Neuronal stem cell (in vitro differentiated cells): ENCODE results near the gene SRA1.

Experiments
- DNase-seq: peaks from one replicate; pipeline ENCODE4 v3.0.0-alpha.2; 2013; ENCODE audit warnings: low spot score
- H2AFZ ChIP-seq: one replicate; pipeline ENCODE4 v1.6.1; 2013; ENCODE audit warnings: mild to moderate bottlenecking, low read length, inconsistent platforms
- H2AK5ac ChIP-seq: 2 replicates; pipeline ENCODE4 v1.6.1; 2013; ENCODE audit warnings: low read depth, mild to moderate bottlenecking, inconsistent platforms, low read length, moderate library complexity, mixed read lengths
- H2BK120ac ChIP-seq: 2 replicates; pipeline ENCODE4 v1.6.1; 2013; ENCODE audit warnings: low read depth, mild to moderate bottlenecking, inconsistent platforms, low read length, moderate library complexity, mixed read lengths
- H2BK12ac ChIP-seq: one replicate; pipeline ENCODE4 v1.6.1; 2013; ENCODE audit warnings: low read length, inconsistent platforms
- H2BK15ac ChIP-seq: 2 replicates; pipeline ENCODE4 v1.6.1; 2013; ENCODE audit warnings: mild to moderate bottlenecking, low read length, inconsistent platforms, mixed read lengths
- H2BK5ac ChIP-seq: one replicate; pipeline ENCODE4 v1.6.1; 2013; ENCODE audit warnings: inconsistent platforms, mild to moderate bottlenecking, low read length, moderate library complexity
- H3K14ac ChIP-seq: one replicate; pipeline ENCODE4 v1.6.1; 2013; ENCODE audit warnings: low read length, inconsistent platforms
- H3K18ac ChIP-seq: 2 replicates; pipeline ENCODE4 v1.6.1; 2013; ENCODE audit warnings: low read length, inconsistent platforms
- H3K23ac ChIP-seq: 2 replicates; pipeline ENCODE4 v1.6.1; 2013; ENCODE audit warnings: low read depth, mild to moderate bottlenecking, mixed read lengths, low read length, inconsistent platforms; ENCODE audit not compliant: poor library complexity
- H3K27ac ChIP-seq: replicated peaks from 3 replicates; pipeline ENCODE4 v1.5.1; 2013; ENCODE audit warnings: low read length, inconsistent platforms
- H3K27me3 ChIP-seq, 3 experiments: 2 replicates each; pipeline ENCODE4 v1.6.1; 2013; ENCODE audit warnings: low read length in 3 of 3, mild to moderate bottlenecking in 2 of 3, inconsistent platforms in 1 of 3, low read depth in 1 of 3, mixed read lengths in 1 of 3, moderate library complexity in 1 of 3; ENCODE audit not compliant: control insufficient read depth in 3 of 3, insufficient read depth in 3 of 3
- H3K36me3 ChIP-seq, 2 donors: replicated peaks in 1 of 2; 2 replicates each; pipeline ENCODE4 v1.6.1; 2013; ENCODE audit warnings: low read length in 2 of 2; ENCODE audit not compliant: control insufficient read depth in 2 of 2, insufficient read depth in 2 of 2
- H3K4ac ChIP-seq: 2 replicates; pipeline ENCODE4 v1.6.1; 2013; ENCODE audit warnings: inconsistent platforms, mild to moderate bottlenecking, low read length, moderate library complexity
- H3K4me1 ChIP-seq, 2 donors: 1 replicate in 1 of 2; 2 replicates in 1 of 2; pipeline ENCODE4 v1.6.1; 2013; ENCODE audit warnings: low read length in 2 of 2, low read depth in 1 of 2; ENCODE audit not compliant: control insufficient read depth in 2 of 2, insufficient read depth in 1 of 2
- H3K4me2 ChIP-seq: one replicate; pipeline ENCODE4 v1.6.1; 2013; ENCODE audit warnings: mild to moderate bottlenecking, low read length, inconsistent platforms; ENCODE audit not compliant: insufficient read depth, poor library complexity, severe bottlenecking
- H3K4me3 ChIP-seq, 2 donors: 2 replicates each; pipeline ENCODE4 v1.5.1; 2013; ENCODE audit warnings: low read length in 2 of 2, mild to moderate bottlenecking in 2 of 2, inconsistent platforms in 1 of 2, moderate library complexity in 1 of 2
- H3K79me1 ChIP-seq: one replicate; pipeline ENCODE4 v1.6.1; 2013; ENCODE audit warnings: low read depth, mild to moderate bottlenecking, inconsistent platforms, low read length, moderate library complexity
- H3K9ac ChIP-seq: one replicate; pipeline ENCODE4 v1.6.1; 2013; ENCODE audit warnings: mild to moderate bottlenecking, low read depth, low read length, inconsistent platforms; ENCODE audit not compliant: poor library complexity
- H3K9me3 ChIP-seq, 2 donors: replicated peaks in 1 of 2; 2 replicates each; pipeline versions ENCODE3 to v1.6.1; 2013; ENCODE audit warnings: low read length in 2 of 2, mild to moderate bottlenecking in 2 of 2, inconsistent platforms in 1 of 2, low read depth in 1 of 2, mixed read lengths in 1 of 2, moderate library complexity in 1 of 2; ENCODE audit not compliant: control insufficient read depth in 2 of 2, insufficient read depth in 1 of 2
- H4K8ac ChIP-seq: one replicate; pipeline ENCODE4 v1.6.1; 2013; ENCODE audit warnings: low read depth, mild to moderate bottlenecking, inconsistent platforms, low read length, moderate library complexity
- H4K91ac ChIP-seq: one replicate; pipeline ENCODE4 v1.6.1; 2013; ENCODE audit warnings: low read length, low read depth, mild to moderate bottlenecking, inconsistent platforms; ENCODE audit not compliant: poor library complexity
- WGBS, 2 donors: extraction: QIAGEN DNeasy Blood & Tissue Kit; methylation state at CpG; one replicate each; pipeline ENCODE4 v1.1.7; 2013; ENCODE audit warnings: missing lambda C conversion rate in 2 of 2, mixed read lengths in 1 of 2; ENCODE audit not compliant: insufficient read length in 2 of 2, insufficient replicate concordance in 1 of 2; ENCODE audit errors: extremely low coverage in 2 of 2; 5-methylcytosine and 5-hydroxymethylcytosine counted together

Gene SRA1

GRCh38 chr5:140573683-140574082 lies 16.4 kb upstream of the SRA1 start:
- WGBS, 2 donors: no CpG with 5 or more reads among the region's 7 CpGs
- DNase-seq: no peak
- H3K36me3 ChIP-seq: no peaks in the 10 kb centered on the region
- no peak overlapping the region for H3K9ac ChIP-seq
- H3K4me1 ChIP-seq: no peaks in the 10 kb centered on the region
- H2BK15ac ChIP-seq: no peak overlapping the region
- H2AFZ ChIP-seq: no peak overlapping the region
- no peak overlapping the region for H4K8ac ChIP-seq
- H3K4me2 ChIP-seq: no peak overlapping the region
- H3K9me3 ChIP-seq: no peaks in the 10 kb centered on the region
- H2BK120ac ChIP-seq: no peak overlapping the region
- no peak overlapping the region for H3K18ac ChIP-seq
- H3K4me3 ChIP-seq: no peak overlapping the region
- no peak overlapping the region for H2BK12ac ChIP-seq
- H3K23ac ChIP-seq: peak overlapping the region; percentile 37
- no peaks in the 10 kb centered on the region for H3K79me1 ChIP-seq
- H2AK5ac ChIP-seq: no peak overlapping the region
- no peak overlapping the region for H3K27ac ChIP-seq
- no peak overlapping the region for H3K14ac ChIP-seq
- H4K91ac ChIP-seq: no peak overlapping the region
- H2BK5ac ChIP-seq: no peak overlapping the region
- H3K4ac ChIP-seq: no peak overlapping the region
- no peaks in the 10 kb centered on the region for H3K27me3 ChIP-seq

- H3K4me3 ChIP-seq: no peak overlapping the region
- no CpG with 5 or more reads among the region's 5 CpGs for WGBS, 2 donors
These were observed 13.8 kb upstream of the SRA1 start for GRCh38 chr5:140571105-140571504.

GRCh38 chr5:140570488-140570887 lies 13.2 kb upstream of the SRA1 start:
- Histone ChIP-seq H3K14ac (no peak overlapping the region), H2BK5ac (no peak overlapping the region), H3K9me3 (no peaks in the 10 kb centered on the region), H3K79me1 (peaks cover 1% of the 10 kb centered on the region), H3K4me1 (peaks cover 0 to 3% of the 10 kb centered on the region in 2 donors), H3K23ac (no peak overlapping the region), H2BK15ac (no peak overlapping the region), H3K4me3 (no peak overlapping the region), H3K18ac (no peak overlapping the region), H3K4ac (no peak overlapping the region), H2AFZ (no peak overlapping the region), H3K27ac (no peak overlapping the region), H3K4me2 (no peak overlapping the region), H2AK5ac (no peak overlapping the region), H2BK120ac (no peak overlapping the region), H3K36me3 (peaks cover 19 to 31% of the 10 kb centered on the region in 2 donors), H4K8ac (no peak overlapping the region), H2BK12ac (no peak overlapping the region), H3K27me3 (no peaks in the 10 kb centered on the region), H3K9ac (no peak overlapping the region), H4K91ac (no peak overlapping the region)
- no CpG with 5 or more reads among the region's 1 CpG for WGBS, 2 donors
- DNase-seq: no peak

More at GRCh38 chr5:140571105-140571504, 13.8 kb upstream of the SRA1 start:
- Histone ChIP-seq H4K8ac (no peak overlapping the region), H2BK12ac (no peak overlapping the region), H3K9me3 (no peaks in the 10 kb centered on the region), H2BK5ac (no peak overlapping the region), H3K4me1 (no peaks in the 10 kb centered on the region), H3K23ac (no peak overlapping the region), H3K27ac (no peak overlapping the region), H3K18ac (no peak overlapping the region), H3K4me2 (no peak overlapping the region), H4K91ac (no peak overlapping the region), H3K27me3 (no peaks in the 10 kb centered on the region), H2BK15ac (no peak overlapping the region), H3K36me3 (peaks cover 19 to 25% of the 10 kb centered on the region in 2 donors), H2BK120ac (no peak overlapping the region), H2AFZ (no peak overlapping the region), H3K4ac (no peak overlapping the region), H3K9ac (no peak overlapping the region), H3K79me1 (peaks cover under 1% of the 10 kb centered on the region), H2AK5ac (no peak overlapping the region), H3K14ac (no peak overlapping the region)
- no peak for DNase-seq

GRCh38 chr5:140570058-140570457 lies 12.8 kb upstream of the SRA1 start:
- H2BK12ac ChIP-seq: no peak overlapping the region
- no CpG with 5 or more reads among the region's 4 CpGs for WGBS, 2 donors
- H3K27ac ChIP-seq: no peak overlapping the region
- H3K9me3 ChIP-seq: no peaks in the 10 kb centered on the region
- peak overlapping the region; percentile 72 for H3K9ac ChIP-seq
- no peak overlapping the region for H3K4me2 ChIP-seq
- no peak overlapping the region for H3K14ac ChIP-seq
- no peak overlapping the region for H2BK120ac ChIP-seq
- H3K23ac ChIP-seq: no peak overlapping the region
- no peak overlapping the region for H2BK5ac ChIP-seq
- no peak overlapping the region for H3K18ac ChIP-seq
- no peaks in the 10 kb centered on the region for H3K27me3 ChIP-seq
- H3K79me1 ChIP-seq: peaks cover 1% of the 10 kb centered on the region
- no peak overlapping the region for H4K8ac ChIP-seq
- no peak overlapping the region for H4K91ac ChIP-seq
- no peak overlapping the region for H2BK15ac ChIP-seq
- H2AK5ac ChIP-seq: no peak overlapping the region
- no peak overlapping the region for H3K4ac ChIP-seq
- DNase-seq: no peak
- peaks cover 0 to 6% of the 10 kb centered on the region in 2 donors for H3K4me1 ChIP-seq
- H3K4me3 ChIP-seq: no peak overlapping the region
- peaks cover 19 to 31% of the 10 kb centered on the region in 2 donors for H3K36me3 ChIP-seq
- H2AFZ ChIP-seq: no peak overlapping the region
